ENCODE measurements around the gene GIPC2.
A peak's percentile ranks its signal among the peaks of the same experiment; 100 is the strongest.
"Not testable (repeated sequence)": the region's sequence is repeated elsewhere in the genome, so short reads cannot be mapped to it uniquely, and the experiment has no call there.

GIPC2 gene, protein sequence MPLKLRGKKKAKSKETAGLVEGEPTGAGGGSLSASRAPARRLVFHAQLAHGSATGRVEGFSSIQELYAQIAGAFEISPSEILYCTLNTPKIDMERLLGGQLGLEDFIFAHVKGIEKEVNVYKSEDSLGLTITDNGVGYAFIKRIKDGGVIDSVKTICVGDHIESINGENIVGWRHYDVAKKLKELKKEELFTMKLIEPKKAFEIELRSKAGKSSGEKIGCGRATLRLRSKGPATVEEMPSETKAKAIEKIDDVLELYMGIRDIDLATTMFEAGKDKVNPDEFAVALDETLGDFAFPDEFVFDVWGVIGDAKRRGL

GRCh38 chr1:78045926-78046778 lies at the start of gene GIPC2:
Gene GIPC2 (plus strand): TSS chr1:78045966. CDS start chr1:78046095, 129 bp downstream.
- TF ChIP-seq CTCF (IDR thresholded peaks at IDR 0.05; ENCODE audit: borderline replicate concordance, insufficient read depth, low read depth, low read length): no peak
- H3K4me3 ChIP-seq (ENCODE audit: low read depth, low read length): peak within 1 kb of the TSS; percentile 61

DNA sequence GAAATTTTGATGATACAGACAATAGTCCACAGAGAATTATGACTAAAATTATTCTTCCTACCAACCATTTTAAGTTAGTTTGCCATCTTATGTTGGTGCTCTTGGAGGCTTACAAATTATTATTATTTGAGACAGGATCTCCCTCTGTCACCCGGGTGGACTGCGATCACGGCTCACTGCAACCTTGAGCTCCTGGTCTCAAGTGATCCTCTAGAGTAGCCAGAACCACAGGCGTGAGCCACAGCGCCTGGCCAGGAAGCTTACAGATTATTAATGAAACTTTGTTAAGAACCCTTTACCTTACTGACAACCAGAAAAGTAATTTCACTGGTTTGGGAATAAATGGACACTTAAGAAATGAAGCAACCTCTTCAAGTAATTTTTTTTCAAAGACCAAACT lies 49.0 kb upstream of the GIPC2 start:
- TF ChIP-seq CTCF (IDR thresholded peaks at IDR 0.05; ENCODE audit: borderline replicate concordance, insufficient read depth, low read depth, low read length): no peak

GRCh38 chr1:78000536-78000935 lies 45.2 kb upstream of the GIPC2 start:
- H3K4me3 ChIP-seq (ENCODE audit: low read depth, low read length): not testable (repeated sequence)

More for the DNA sequence above, 49.0 kb upstream of the GIPC2 start:
- H3K4me3 ChIP-seq (ENCODE audit: low read depth, low read length): no peak overlapping the region

GRCh38 chr1:78003070-78003746 lies 42.6 kb upstream of the GIPC2 start:
- no peak overlapping the region for H3K4me3 ChIP-seq (ENCODE audit: low read depth, low read length)
- TF ChIP-seq CTCF (IDR thresholded peaks at IDR 0.05; ENCODE audit: borderline replicate concordance, insufficient read depth, low read depth, low read length): no peak

DNA sequence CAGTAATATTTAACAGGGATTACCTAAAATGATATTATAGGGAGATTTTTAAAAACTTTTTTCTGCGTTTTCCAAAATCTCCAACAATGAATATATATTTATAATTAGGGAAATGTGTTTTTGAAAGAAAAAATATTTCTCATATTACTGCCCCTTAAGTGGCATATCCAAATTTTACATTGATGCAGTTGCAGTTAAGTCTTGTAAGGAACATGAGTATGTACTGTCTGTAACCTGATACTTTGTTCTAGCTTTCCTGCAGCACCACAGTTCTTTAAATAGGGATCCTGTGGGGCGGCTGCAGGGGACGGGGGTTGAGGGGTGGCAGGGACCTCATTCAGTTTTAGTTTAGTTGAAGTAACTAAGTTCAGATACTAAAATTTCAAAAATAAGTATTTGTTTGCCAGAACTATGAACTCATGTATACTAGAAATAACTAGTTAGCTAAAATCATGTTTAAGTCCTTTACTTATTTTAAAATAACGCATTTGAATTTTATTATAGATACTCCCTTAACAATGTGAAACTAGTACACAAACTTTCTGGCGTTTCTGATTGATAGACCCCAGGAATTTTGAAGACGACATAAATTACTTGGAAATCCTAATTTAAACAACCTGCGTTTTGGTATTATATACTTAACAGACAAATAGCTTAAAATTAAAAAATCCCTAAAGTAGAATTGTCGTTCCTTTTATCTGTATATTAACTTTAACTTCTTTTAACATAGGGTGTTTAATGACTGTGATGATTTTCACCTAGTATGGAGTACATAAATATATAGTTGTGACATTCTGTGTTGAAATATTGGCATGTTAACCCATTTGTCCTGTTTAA lies 41.7 kb upstream of the GIPC2 start:
- peak overlapping the region; percentile 49 for H3K4me3 ChIP-seq (ENCODE audit: low read depth, low read length)
- TF ChIP-seq CTCF (IDR thresholded peaks at IDR 0.05; ENCODE audit: borderline replicate concordance, insufficient read depth, low read depth, low read length): no peak

DNA sequence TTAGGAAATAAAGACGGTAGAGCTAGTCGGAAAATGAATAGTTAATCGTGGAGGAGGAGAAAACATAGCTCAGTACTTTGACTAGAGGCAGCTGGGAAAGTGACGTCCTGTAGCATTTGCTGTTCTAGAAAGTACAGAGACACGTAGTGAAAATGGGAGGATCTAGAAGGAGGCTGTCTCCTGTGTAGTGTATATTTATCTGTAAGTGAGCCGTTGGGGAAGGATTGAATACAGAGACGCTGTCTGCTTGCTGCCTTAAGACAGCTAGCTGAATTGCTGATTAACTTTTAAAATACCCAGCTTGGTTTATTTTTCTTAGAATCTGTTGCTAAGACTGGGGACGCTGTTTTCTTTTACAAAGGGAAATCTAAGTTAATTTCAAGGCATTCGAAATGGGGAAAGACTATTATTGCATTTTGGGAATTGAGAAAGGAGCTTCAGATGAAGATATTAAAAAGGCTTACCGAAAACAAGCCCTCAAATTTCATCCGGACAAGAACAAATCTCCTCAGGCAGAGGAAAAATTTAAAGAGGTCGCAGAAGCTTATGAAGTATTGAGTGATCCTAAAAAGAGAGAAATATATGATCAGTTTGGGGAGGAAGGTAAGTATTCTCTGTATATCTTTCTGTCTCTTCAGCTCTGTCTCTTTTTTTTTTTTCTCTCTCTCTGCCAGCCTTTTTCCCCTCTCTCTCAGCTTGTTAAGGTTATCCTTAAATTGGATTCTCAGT lies 40.9 kb upstream of the GIPC2 start, which contains the start of gene DNAJB4:
TSS of gene DNAJB4 (plus strand) at position 221 of the 729 bp plus-strand sequence. CDS start at position 393, 172 bp downstream.
- H3K4me3 ChIP-seq (ENCODE audit: low read depth, low read length): peak within 1 kb of the TSS; percentile 49
- TF ChIP-seq CTCF (IDR thresholded peaks at IDR 0.05; ENCODE audit: borderline replicate concordance, insufficient read depth, low read depth, low read length): no peak
